GM19468 (cell line): ENCODE results near the gene CFAP97.
"Not testable (repeated sequence)": the region's sequence is repeated elsewhere in the genome, so short reads cannot be mapped to it uniquely, and the experiment has no call there.

ENCODE experiments used
- ATAC-seq: cut with Tn5 transposase; IDR thresholded peaks from one replicate; pipeline ENCODE4 v1.9.1; 2021; ENCODE audit warnings: mild to moderate bottlenecking, moderate library complexity, moderate number of reproducible peaks; ENCODE audit not compliant: unreplicated experiment; ENCODE audit errors: extremely low read depth

The CFAP97 gene

GRCh38 chr4:185144601-185145240 is 59.1 kb downstream of the CFAP97 start:
- ATAC-seq, result no peak

- no peak for ATAC-seq
Observed at GRCh38 chr4:185143601-185143969, 60.2 kb downstream of the CFAP97 start.

- peak; percentile 96 for ATAC-seq
Observed at GRCh38 chr4:185142912-185143600, 60.7 kb downstream of the CFAP97 start, which contains the start of gene SLC25A4. Gene SLC25A4 (plus strand): TSS chr4:185143266. CDS start chr4:185143373, 107 bp downstream.

- no peak for ATAC-seq
Observed at GRCh38 chr4:185142564-185142911, 61.3 kb downstream of the CFAP97 start.

GRCh38 chr4:185141777-185142176 is 62.0 kb downstream of the CFAP97 start:
- no peak for ATAC-seq

GRCh38 chr4:185139736-185140135 is 64.1 kb downstream of the CFAP97 start:
- no peak for ATAC-seq

GRCh38 chr4:185138161-185138560 is 65.6 kb downstream of the CFAP97 start:
- ATAC-seq, result no peak

- no peak for ATAC-seq
Observed at GRCh38 chr4:185137233-185137925, 66.4 kb downstream of the CFAP97 start.

- no peak for ATAC-seq
Observed at GRCh38 chr4:185134307-185134869, 69.4 kb downstream of the CFAP97 start.

- ATAC-seq, result peak; percentile 58
Observed at GRCh38 chr4:185128272-185129119, 75.3 kb downstream of the CFAP97 start.

- ATAC-seq, result no peak
Observed at GRCh38 chr4:185127021-185127925, 76.5 kb downstream of the CFAP97 start.

GRCh38 chr4:185124006-185124405 is 79.8 kb downstream of the CFAP97 start:
- ATAC-seq, result no peak

- peak; percentile 20 for ATAC-seq
Observed at GRCh38 chr4:185122681-185123345, 81.0 kb downstream of the CFAP97 start.

GRCh38 chr4:185120631-185120946 is 83.2 kb downstream of the CFAP97 start:
- ATAC-seq, result no peak

- no peak for ATAC-seq
Observed at GRCh38 chr4:185119927-185120630, 83.7 kb downstream of the CFAP97 start.

- ATAC-seq, result not testable (repeated sequence)
Observed at GRCh38 chr4:185119467-185119866, 84.3 kb downstream of the CFAP97 start.

GRCh38 chr4:185118876-185119275 is 84.9 kb downstream of the CFAP97 start:
- ATAC-seq, result no peak

- no peak for ATAC-seq
Observed at GRCh38 chr4:185117300-185117934, 86.4 kb downstream of the CFAP97 start.
